ENCODE measurements around the gene OSTN.

DNA sequence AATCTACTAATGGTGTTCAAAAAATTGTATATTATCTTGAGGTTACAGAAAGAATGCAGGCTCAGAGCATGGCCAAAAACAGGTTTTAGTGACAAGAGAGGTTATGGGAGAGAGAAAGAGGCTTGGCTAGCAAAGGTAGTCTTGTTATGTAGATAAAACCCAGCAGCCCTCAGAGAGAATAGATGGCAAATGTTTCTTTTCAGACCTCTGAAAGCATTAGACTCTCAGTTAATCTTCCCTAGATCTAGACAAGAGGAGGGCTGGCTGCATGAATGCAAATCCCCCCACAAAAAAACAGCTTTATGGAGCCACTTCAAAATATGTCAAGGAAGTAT lies 62.2 kb downstream of the OSTN start:
- TF ChIP-seq, protein P1, sequence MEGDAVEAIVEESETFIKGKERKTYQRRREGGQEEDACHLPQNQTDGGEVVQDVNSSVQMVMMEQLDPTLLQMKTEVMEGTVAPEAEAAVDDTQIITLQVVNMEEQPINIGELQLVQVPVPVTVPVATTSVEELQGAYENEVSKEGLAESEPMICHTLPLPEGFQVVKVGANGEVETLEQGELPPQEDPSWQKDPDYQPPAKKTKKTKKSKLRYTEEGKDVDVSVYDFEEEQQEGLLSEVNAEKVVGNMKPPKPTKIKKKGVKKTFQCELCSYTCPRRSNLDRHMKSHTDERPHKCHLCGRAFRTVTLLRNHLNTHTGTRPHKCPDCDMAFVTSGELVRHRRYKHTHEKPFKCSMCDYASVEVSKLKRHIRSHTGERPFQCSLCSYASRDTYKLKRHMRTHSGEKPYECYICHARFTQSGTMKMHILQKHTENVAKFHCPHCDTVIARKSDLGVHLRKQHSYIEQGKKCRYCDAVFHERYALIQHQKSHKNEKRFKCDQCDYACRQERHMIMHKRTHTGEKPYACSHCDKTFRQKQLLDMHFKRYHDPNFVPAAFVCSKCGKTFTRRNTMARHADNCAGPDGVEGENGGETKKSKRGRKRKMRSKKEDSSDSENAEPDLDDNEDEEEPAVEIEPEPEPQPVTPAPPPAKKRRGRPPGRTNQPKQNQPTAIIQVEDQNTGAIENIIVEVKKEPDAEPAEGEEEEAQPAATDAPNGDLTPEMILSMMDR (IDR thresholded peaks at IDR 0.05), result no peak
- no peak for TF ChIP-seq ZFX (IDR thresholded peaks at IDR 0.05; ENCODE audit: borderline replicate concordance)
